Gastrocnemius medialis (tissue), 4 donors: ENCODE results near the gene ATG4D. TPM values are rescaled to one million over a fixed set of nuclear protein-coding genes. Genes with fewer than 3 reads are reported as not detected.
A peak's percentile ranks its signal among the peaks of the same experiment; 100 is the strongest.

Source experiments
- ATAC-seq, 2 donors: fragments of 150-250 bp; one replicate each; pipeline ENCODE4 v1.9.1; 2016
- DNase-seq, 2 donors: peaks; one replicate each; pipeline ENCODE4 v3.0.0-alpha.2; 2019
- H3K27ac ChIP-seq, 4 donors: fragments of 200-600 bp; sonication (generic); 1 replicate in 1 of 4; 2 replicates in 3 of 4; pipeline ENCODE4 v1.5.1; 2016 to 2018; ENCODE audit warnings: mild to moderate bottlenecking in 2 of 4, moderate library complexity in 1 of 4
- H3K27me3 ChIP-seq, 3 donors: fragments of 200-600 bp; sonication (generic) in 2 of 3; 1 replicate in 1 of 3; 2 replicates in 2 of 3; pipeline versions ENCODE4 v1.5.1 to v1.6.0; 2016 to 2019; ENCODE audit warnings: mild to moderate bottlenecking in 1 of 3, moderate library complexity in 1 of 3
- H3K36me3 ChIP-seq, 2 donors: fragments of 200-600 bp; sonication (generic) in 1 of 2; one replicate each; pipeline ENCODE4 v1.5.1; 2017 to 2018
- H3K4me1 ChIP-seq, 2 donors: fragments of 200-600 bp; sonication (generic) in 1 of 2; one replicate each; pipeline ENCODE4 v1.5.1; 2016 to 2017; ENCODE audit warnings: mild to moderate bottlenecking in 2 of 2
- H3K4me3 ChIP-seq, 4 donors: fragments of 200-600 bp; sonication (generic) in 3 of 4; 1 replicate in 1 of 4; 2 replicates in 3 of 4; pipeline ENCODE4 v1.5.1; 2016 to 2019; ENCODE audit warnings: mild to moderate bottlenecking in 2 of 4
- H3K9me3 ChIP-seq, 3 donors: fragments of 200-600 bp; sonication (generic) in 2 of 3; 1 replicate in 1 of 3; 2 replicates in 2 of 3; pipeline ENCODE4 v1.5.1; 2016 to 2019
- POLR2A ChIP-seq, 2 donors: fragments of 450-650 bp; IDR thresholded peaks; one replicate each; pipeline ENCODE4 v1.6.1; 2017; ENCODE audit warnings: antibody characterized with exemption in 2 of 2, mild to moderate bottlenecking in 2 of 2, moderate library complexity in 2 of 2
- in situ Hi-C, 4 donors: fragments of 200-750 bp; cut with MboI; loops; one replicate each; pipeline versions ENCODE4 v1.15.0 to v1.8.0; 2017; ENCODE audit warnings: low sequenced_read_pairs in 4 of 4
- intact Hi-C: fragments of 100-400 bp; cut with DNase I; formaldehyde crosslinking; loops from one replicate; pipeline ENCODE4 v1.15.1; 2023; ENCODE audit warnings: low total_unique reads
- total RNA-seq, 4 donors: library from RNA; depleted of rRNA; stranded (reverse); fragments of >200 nt; gene quantifications; one replicate each; pipeline versions ENCODE4 v1.1.0 to v1.2.3, GENCODE V29; 2016
- TF ChIP-seq, protein P1 (sequence below), 5 experiments: fragments of 450-650 bp in 3 of 5; fragments of 200-600 bp in 2 of 5; sonication (generic) in 2 of 5; IDR thresholded peaks in 4 of 5; conservative IDR thresholded peaks in 1 of 5; 1 replicate in 4 of 5; 2 replicates in 1 of 5; pipeline ENCODE4 v1.5.1; 2016 to 2019; ENCODE audit warnings: antibody characterized with exemption in 5 of 5, mild to moderate bottlenecking in 3 of 5, moderate library complexity in 3 of 5

Gene ATG4D
- total RNA-seq, 4 donors from 2014 or later = 67.6 to 127 (median 96.0) TPM

DNA sequence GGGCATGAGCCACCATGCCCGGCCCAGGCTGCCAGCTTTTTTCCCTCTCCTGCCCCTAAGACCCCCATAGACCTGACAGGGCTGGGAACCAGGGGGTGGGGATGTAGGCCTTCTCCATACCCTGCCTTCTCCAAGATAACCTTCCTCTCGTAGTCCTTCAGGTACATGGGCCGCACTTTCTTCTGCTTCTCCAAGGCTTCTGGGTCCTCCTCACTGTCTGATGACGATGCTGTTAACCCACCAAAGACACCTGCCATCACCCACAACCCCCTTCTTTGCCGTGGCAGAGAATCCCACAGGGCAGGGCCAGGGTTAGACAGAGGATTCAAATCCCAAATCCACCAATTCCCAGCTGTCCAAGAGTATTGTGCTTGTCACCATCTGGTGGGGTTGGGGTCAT is 18.9 kb downstream of the ATG4D start:
- no peak overlapping the region for H3K27ac ChIP-seq
- in situ Hi-C loops (loop anchor here in 2 of 4 donors (10.0 to 25.0 kb wide), 2 partner anchors 58 to 150 kb away; partner anchors contain the start of genes CDC37 (in 1 of the 2), KEAP1 (in 1 of the 2) and PDE4A (in 1 of the 2)), intact Hi-C loops (loop anchor here (10.0 kb wide), 1 partner anchor 272 kb away; the partner anchor contains the start of gene TMED1)
- peaks cover 0 to 34% of the 10 kb centered on the region in 2 donors for H3K36me3 ChIP-seq
- DNase-seq = no peak
- no peaks in the 10 kb centered on the region for H3K9me3 ChIP-seq
- ATAC-seq = no peak
- TF ChIP-seq, protein P1, sequence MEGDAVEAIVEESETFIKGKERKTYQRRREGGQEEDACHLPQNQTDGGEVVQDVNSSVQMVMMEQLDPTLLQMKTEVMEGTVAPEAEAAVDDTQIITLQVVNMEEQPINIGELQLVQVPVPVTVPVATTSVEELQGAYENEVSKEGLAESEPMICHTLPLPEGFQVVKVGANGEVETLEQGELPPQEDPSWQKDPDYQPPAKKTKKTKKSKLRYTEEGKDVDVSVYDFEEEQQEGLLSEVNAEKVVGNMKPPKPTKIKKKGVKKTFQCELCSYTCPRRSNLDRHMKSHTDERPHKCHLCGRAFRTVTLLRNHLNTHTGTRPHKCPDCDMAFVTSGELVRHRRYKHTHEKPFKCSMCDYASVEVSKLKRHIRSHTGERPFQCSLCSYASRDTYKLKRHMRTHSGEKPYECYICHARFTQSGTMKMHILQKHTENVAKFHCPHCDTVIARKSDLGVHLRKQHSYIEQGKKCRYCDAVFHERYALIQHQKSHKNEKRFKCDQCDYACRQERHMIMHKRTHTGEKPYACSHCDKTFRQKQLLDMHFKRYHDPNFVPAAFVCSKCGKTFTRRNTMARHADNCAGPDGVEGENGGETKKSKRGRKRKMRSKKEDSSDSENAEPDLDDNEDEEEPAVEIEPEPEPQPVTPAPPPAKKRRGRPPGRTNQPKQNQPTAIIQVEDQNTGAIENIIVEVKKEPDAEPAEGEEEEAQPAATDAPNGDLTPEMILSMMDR (IDR thresholded peaks at IDR 0.05 in 4 of 5, conservative IDR thresholded peaks at IDR 0.05 in 1 of 5) = no peak
- TF ChIP-seq POLR2A (IDR thresholded peaks at IDR 0.05) = no peak
- no peaks in the 10 kb centered on the region for H3K27me3 ChIP-seq
- peaks cover 19 to 20% of the 10 kb centered on the region in 2 donors for H3K4me1 ChIP-seq
- H3K4me3 ChIP-seq = no peak overlapping the region

DNA sequence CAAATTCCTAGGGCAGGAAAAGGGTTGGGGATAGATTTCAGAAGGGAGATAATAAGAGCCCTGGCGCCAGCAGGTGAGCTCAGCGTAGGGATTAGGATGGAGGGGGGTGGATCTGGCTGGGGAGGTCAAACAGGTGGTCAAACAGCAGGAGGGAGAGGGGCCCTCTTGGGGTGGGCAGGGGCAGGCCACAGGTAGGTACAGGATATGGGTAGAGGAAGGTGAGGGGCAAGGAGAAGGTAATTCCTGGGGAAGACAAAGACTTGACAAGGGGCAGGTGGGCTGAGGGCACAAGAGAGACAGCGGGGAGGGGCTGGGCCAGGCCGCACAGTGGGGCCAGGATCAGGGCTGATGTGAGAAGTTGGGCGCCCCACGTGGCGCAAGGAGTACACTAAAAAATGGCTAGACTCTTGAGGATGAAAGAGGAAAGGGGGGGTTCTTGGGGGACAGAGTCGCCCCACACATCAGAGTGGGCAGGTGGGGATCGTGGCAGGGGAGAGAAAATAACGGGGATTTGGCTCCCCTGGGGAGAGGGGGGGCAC is 21.4 kb downstream of the ATG4D start:
- TF ChIP-seq, protein P1 (IDR thresholded peaks at IDR 0.05 in 4 of 5, conservative IDR thresholded peaks at IDR 0.05 in 1 of 5) = no peak
- TF ChIP-seq POLR2A (IDR thresholded peaks at IDR 0.05) = no peak
- ATAC-seq = no peak
- intact Hi-C loops = loop anchor here (5.0 to 10.0 kb wide), 3 partner anchors 87 to 307 kb away; partner anchors contain the start of genes CARM1, ILF3 and TMED1

DNA sequence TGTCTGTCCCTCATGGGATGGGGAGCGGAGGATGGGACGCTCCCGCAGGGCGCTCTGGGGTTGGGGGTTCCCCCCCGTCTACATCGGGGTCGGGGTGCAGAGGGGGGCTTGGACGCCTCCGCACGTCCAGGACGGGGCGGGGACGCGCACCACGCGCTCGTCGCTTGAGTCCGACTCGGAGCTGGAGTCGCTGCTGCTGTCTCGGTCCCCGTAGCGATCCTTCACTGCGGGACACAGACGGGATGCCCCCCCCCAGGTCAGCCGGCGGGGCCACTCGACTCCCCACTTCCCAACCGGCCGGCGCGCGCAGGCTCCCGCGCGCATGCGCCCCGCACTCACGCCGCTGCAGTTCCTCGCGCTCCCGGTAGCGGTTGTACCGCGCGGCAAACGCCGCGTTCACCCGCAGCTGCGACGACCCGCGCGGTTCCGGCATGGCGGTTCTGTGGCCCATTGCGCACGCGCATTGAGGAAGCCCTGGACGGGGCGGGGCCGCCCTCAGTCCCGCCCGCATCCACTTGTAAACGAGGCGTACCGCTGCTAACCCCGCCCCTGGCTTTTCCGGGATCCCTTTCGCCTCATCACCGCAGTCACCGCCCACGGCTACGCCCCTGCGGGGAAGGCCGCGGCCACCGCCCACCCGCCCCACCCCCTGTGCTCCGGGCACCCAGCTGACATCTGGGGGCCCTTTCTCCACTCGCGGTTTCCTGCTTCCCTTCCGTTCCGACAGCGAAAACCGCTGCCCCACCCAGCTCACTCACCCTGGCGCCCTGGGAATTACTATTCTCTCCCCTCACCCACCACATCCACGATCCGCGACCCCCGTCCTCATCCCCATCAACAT is 22.1 kb downstream of the ATG4D start, which contains the start of gene KRI1:
TSS of gene KRI1 (minus strand) at position 444 of the 841 bp plus-strand sequence. CDS start at position 433, 11 bp downstream.
- peak within 1 kb of the TSS; percentile 68 to 94 (median 86) for H3K4me3 ChIP-seq
- DNase-seq (peak; percentile 97), ATAC-seq (peak; percentile 77 to 80)
- H3K27me3 ChIP-seq = no peaks in the 10 kb centered on the region
- peak; percentile 80 to 94 for TF ChIP-seq POLR2A (IDR thresholded peaks at IDR 0.05)
- TF ChIP-seq, protein P1 (IDR thresholded peaks at IDR 0.05 in 4 of 5, conservative IDR thresholded peaks at IDR 0.05 in 1 of 5) = peak; percentile 34 to 75 (median 55)
- in situ Hi-C loops = loop anchor here in 2 of 4 donors (10.0 to 25.0 kb wide), 2 partner anchors 61 to 153 kb away; partner anchors contain the start of genes CDC37 (in 1 of the 2), KEAP1 (in 1 of the 2) and PDE4A (in 1 of the 2)
- intact Hi-C loops = loop anchor here (1.0 to 10.0 kb wide), 4 partner anchors 22 to 307 kb away; partner anchors contain the start of genes ATG4D, CARM1, ILF3 and TMED1
- no peaks in the 10 kb centered on the region for H3K9me3 ChIP-seq
- peak within 1 kb of the TSS; percentile 84 to 92 (median 92) for H3K27ac ChIP-seq
- peaks cover 0 to 3% of the 10 kb centered on the region in 2 donors for H3K36me3 ChIP-seq
- H3K4me1 ChIP-seq = peaks cover 34 to 35% of the 10 kb centered on the region in 2 donors

More for the DNA sequence above, 21.4 kb downstream of the ATG4D start:
- peaks cover 34 to 35% of the 10 kb centered on the region in 2 donors for H3K4me1 ChIP-seq
- DNase-seq = no peak
- H3K9me3 ChIP-seq = no peaks in the 10 kb centered on the region
- peak overlapping the region; percentile 68 to 94 (median 86) for H3K4me3 ChIP-seq
- H3K27me3 ChIP-seq = no peaks in the 10 kb centered on the region
- in situ Hi-C loops = loop anchor here in 2 of 4 donors (10.0 to 25.0 kb wide), 2 partner anchors 60 to 153 kb away; partner anchors contain the start of genes CDC37 (in 1 of the 2), KEAP1 (in 1 of the 2) and PDE4A (in 1 of the 2)
- H3K36me3 ChIP-seq = peaks cover 0 to 10% of the 10 kb centered on the region in 2 donors
- H3K27ac ChIP-seq = peak overlapping the region; percentile 84 to 92 (median 92)

DNA sequence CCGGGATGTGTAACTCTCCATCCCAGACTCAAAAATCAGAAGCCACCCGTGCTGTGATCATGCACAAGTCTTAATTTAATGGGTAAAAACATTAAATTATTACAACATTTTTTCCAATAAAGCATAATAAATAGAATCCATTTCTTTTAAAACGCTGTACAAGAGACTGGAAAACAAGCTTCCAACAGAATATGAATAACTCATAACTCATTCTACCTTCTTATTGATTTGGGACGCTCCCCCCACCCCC is 22.6 kb downstream of the ATG4D start:
- TF ChIP-seq POLR2A (IDR thresholded peaks at IDR 0.05) = no peak
- TF ChIP-seq, protein P1 (IDR thresholded peaks at IDR 0.05 in 4 of 5, conservative IDR thresholded peaks at IDR 0.05 in 1 of 5) = no peak
- ATAC-seq = no peak
- peaks cover 34 to 35% of the 10 kb centered on the region in 2 donors for H3K4me1 ChIP-seq
- peaks cover 0 to 3% of the 10 kb centered on the region in 2 donors for H3K36me3 ChIP-seq
- H3K27me3 ChIP-seq = no peaks in the 10 kb centered on the region
- intact Hi-C loops = loop anchor here (1.0 to 10.0 kb wide), 4 partner anchors 23 to 306 kb away; partner anchors contain the start of genes ATG4D, CARM1, ILF3 and TMED1
- H3K4me3 ChIP-seq = peak overlapping the region; percentile 68 to 94 (median 86)
- in situ Hi-C loops = loop anchor here in 2 of 4 donors (10.0 to 25.0 kb wide), 2 partner anchors 62 to 154 kb away; partner anchors contain the start of genes CDC37 (in 1 of the 2), KEAP1 (in 1 of the 2) and PDE4A (in 1 of the 2)
- no peak for DNase-seq
- peak overlapping the region; percentile 84 to 92 (median 92) for H3K27ac ChIP-seq
- no peaks in the 10 kb centered on the region for H3K9me3 ChIP-seq
